Upper lobe of right lung (tissue), 1 donor: ENCODE measurements around the gene ZBTB34. TPM values are rescaled to one million over a fixed set of nuclear protein-coding genes. Genes with fewer than 3 reads are reported as not detected.

ENCODE experiments used
- ATAC-seq: fragments of 200-7000 bp; cut with Tn5 transposase; one replicate; pipeline ENCODE4 v1.9.1; 2020; ENCODE audit warnings: mild to moderate bottlenecking, moderate library complexity
- DNase-seq: peaks from one replicate; pipeline ENCODE4 v3.0.0-alpha.2; 2020
- H3K27ac ChIP-seq: fragments of 200-600 bp; one replicate; pipeline ENCODE4 v1.8.0; 2022
- H3K27me3 ChIP-seq: fragments of 200-600 bp; one replicate; pipeline ENCODE4 v1.8.0; 2022; ENCODE audit warnings: mild to moderate bottlenecking
- H3K36me3 ChIP-seq: fragments of 200-600 bp; one replicate; pipeline ENCODE4 v1.8.0; 2022
- H3K4me1 ChIP-seq: fragments of 200-600 bp; one replicate; pipeline ENCODE4 v1.8.0; 2022
- H3K4me3 ChIP-seq: fragments of 200-600 bp; one replicate; pipeline ENCODE4 v1.8.0; 2022; ENCODE audit warnings: mild to moderate bottlenecking
- H3K9me3 ChIP-seq: fragments of 200-600 bp; one replicate; pipeline ENCODE4 v1.8.0; 2022
- intact Hi-C: fragments of 100-400 bp; cut with DNase I; formaldehyde crosslinking; loops from one replicate; pipeline ENCODE4 v1.11.0; 2022
- total RNA-seq: library from RNA; stranded (reverse); fragmentation: NEBNext Ultra II Directional; extraction: Animal tissue kit (Norgen Biotek cat#: 25700); gene quantifications from one replicate; pipeline ENCODE4 v1.2.1, GENCODE V29; 2021
- TF ChIP-seq, protein P1 (sequence below): fragments of 200-600 bp; IDR thresholded peaks from one replicate; pipeline ENCODE4 v1.8.0; 2022; ENCODE audit warnings: antibody characterized with exemption
- donor health status: DM: no; HTN: yes; CAD: no; lungs with severe emphysema.

Gene ZBTB34
- total RNA-seq, 1 donor from 2014 or later, result 15.1 TPM

DNA sequence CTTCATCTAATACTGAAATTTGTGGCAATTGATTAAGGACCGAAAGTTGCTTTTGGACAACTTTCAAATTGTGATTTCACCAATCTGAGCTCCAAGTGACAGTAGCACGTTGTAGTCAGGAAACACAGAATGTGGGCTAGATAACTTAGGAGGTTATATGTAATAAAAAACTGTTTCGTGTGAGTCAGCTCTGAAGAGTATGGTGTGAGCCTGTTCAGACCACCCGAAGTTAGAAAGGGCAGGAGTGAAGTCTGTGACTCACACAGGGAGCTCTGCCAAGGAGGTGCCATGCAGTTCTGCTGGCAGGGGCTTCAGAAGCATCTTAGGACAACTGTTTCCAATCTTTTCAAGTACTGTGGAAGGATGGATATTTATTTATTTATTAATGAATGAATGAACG lies 16.4 kb upstream of the ZBTB34 start:
- Histone ChIP-seq H3K9me3 (no peaks in the 10 kb centered on the region), H3K36me3 (peaks cover under 1% of the 10 kb centered on the region), H3K27me3 (no peaks in the 10 kb centered on the region), H3K27ac (no peak overlapping the region), H3K4me3 (no peak overlapping the region), H3K4me1 (no peaks in the 10 kb centered on the region)
- DNase-seq, result no peak
- TF ChIP-seq, protein P1, sequence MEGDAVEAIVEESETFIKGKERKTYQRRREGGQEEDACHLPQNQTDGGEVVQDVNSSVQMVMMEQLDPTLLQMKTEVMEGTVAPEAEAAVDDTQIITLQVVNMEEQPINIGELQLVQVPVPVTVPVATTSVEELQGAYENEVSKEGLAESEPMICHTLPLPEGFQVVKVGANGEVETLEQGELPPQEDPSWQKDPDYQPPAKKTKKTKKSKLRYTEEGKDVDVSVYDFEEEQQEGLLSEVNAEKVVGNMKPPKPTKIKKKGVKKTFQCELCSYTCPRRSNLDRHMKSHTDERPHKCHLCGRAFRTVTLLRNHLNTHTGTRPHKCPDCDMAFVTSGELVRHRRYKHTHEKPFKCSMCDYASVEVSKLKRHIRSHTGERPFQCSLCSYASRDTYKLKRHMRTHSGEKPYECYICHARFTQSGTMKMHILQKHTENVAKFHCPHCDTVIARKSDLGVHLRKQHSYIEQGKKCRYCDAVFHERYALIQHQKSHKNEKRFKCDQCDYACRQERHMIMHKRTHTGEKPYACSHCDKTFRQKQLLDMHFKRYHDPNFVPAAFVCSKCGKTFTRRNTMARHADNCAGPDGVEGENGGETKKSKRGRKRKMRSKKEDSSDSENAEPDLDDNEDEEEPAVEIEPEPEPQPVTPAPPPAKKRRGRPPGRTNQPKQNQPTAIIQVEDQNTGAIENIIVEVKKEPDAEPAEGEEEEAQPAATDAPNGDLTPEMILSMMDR, result no peak
- intact Hi-C loops, result no loop called here
- ATAC-seq, result no peak

DNA sequence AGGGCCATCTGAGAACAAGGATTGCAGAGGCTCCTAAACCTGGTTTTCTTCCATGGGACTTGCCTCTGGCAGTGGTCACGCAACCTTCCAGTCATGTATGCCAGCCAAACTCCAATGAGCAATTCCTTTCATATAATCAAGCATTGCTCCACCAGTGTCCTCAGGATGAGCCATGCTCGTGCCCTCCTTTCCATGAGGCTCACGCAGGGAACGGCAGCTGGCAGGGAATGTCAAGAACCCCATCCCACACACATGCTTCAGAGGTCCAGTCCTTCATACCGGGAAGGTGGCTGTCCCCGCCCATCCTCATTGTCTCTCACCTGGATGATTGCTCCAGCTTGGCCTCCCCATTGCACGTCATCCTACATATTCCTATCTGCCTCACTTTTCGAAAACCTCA lies 13.4 kb upstream of the ZBTB34 start:
- no peaks in the 10 kb centered on the region for H3K9me3 ChIP-seq
- no peak for ATAC-seq

DNA sequence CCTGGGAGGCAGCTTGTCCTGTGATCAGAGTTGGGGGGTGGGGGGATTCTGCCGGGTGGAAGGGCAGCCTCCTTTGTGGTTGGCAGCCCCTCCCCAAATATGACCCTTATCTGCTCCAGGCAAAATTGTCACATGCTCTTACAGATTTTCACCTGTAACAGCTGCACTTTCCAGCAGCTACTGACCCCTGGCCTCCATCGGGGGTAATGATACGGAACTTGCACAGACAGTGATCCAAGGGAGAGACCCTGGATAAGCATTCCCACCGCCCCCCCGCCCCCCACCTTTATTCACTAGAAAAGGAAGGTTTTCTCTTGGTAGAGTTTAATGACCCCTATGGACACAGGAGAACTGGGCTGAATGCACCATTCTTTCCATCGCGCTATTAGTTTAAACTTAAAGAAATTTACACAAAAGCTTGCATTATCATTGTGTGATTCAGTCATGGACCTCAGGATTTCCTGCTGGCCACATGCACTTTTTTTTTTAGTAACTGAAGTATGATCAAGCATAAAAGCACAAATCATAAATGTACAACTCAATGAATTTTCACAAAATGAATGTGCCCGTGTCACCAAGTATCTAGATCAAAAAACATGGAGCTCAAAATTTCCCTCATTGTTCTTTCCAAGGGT lies 10.7 kb upstream of the ZBTB34 start:
- H3K4me1 ChIP-seq, result no peaks in the 10 kb centered on the region
- no peak overlapping the region for H3K4me3 ChIP-seq
- H3K27me3 ChIP-seq, result peaks cover 5% of the 10 kb centered on the region
- intact Hi-C loops, result no loop called here
- no peak overlapping the region for H3K27ac ChIP-seq
- no peaks in the 10 kb centered on the region for H3K9me3 ChIP-seq
- ATAC-seq (no peak), DNase-seq (no peak)
- TF ChIP-seq, protein P1, result no peak
- no peaks in the 10 kb centered on the region for H3K36me3 ChIP-seq

More for the DNA sequence above, 13.4 kb upstream of the ZBTB34 start:
- no peak overlapping the region for H3K27ac ChIP-seq
- TF ChIP-seq, protein P1, result no peak
- H3K4me1 ChIP-seq, result no peaks in the 10 kb centered on the region
- H3K27me3 ChIP-seq, result peaks cover 5% of the 10 kb centered on the region
- no peak for DNase-seq
- no peak overlapping the region for H3K4me3 ChIP-seq
- no peaks in the 10 kb centered on the region for H3K36me3 ChIP-seq
- intact Hi-C loops, result no loop called here

DNA sequence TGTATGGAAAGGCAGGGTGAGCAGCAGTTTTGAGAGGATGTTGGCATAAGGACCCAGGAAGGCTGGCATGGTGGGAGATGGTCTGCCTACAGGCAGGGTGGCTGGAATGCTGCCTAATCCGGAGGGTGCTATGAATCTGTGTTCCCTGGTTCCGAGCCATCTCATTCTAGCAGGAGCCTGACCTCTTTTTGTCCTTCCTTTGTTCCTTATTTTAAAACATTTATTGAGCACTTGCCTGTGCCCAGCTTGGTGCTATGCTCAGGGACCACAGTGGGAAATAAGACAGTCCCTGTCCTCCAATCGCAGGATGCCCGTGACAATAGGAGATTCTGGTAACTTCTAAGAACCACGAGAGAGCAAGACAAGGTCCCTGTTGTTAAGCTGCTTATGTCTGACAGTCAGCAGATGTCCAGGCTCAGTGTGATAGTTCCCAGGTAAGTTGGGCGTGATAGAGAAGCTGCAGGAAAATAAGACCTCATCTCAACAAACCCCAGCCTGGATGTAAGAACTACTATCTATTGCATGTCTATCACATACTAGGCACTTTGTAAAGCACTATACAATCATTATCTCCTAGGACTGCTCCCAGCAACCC lies 9.1 kb upstream of the ZBTB34 start:
- no peak for ATAC-seq
- no peaks in the 10 kb centered on the region for H3K4me1 ChIP-seq
- H3K27me3 ChIP-seq, result peaks cover 5% of the 10 kb centered on the region
- TF ChIP-seq, protein P1, result no peak
- no peak overlapping the region for H3K27ac ChIP-seq
- no peak for DNase-seq
- no peaks in the 10 kb centered on the region for H3K36me3 ChIP-seq
- no peaks in the 10 kb centered on the region for H3K9me3 ChIP-seq
- H3K4me3 ChIP-seq, result no peak overlapping the region
- intact Hi-C loops, result no loop called here

DNA sequence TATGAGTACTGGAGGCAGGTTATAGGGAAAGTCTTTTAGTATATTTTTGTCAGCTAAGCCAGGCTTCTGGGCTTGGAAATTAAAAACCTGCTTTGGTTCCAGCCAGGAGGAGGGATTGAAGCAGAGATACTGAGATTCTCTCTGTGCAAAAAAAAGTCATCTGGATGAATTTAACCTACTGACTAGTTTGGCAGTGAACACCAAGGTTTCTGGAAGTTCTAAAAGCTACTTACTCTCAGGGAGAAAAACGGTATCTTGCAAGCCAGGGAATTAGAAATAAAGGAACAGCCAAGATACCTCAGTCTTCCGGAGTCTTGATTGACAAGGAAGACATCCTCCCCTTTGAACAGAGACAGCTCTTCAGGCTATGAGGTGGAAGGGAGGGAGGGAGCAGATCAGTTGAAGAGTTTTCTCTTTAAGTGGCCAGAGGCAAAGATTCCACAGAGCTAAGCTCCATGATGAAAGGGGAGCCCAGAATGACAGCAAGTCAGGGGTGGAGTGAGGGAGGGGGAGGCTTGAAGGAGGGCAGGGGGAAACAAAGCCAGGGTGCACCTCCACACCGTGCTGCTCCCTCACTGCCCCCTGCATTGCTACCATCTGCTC lies 8.3 kb upstream of the ZBTB34 start:
- ATAC-seq (no peak), DNase-seq (no peak)
- H3K27me3 ChIP-seq, result peaks cover 5% of the 10 kb centered on the region
- TF ChIP-seq, protein P1, result no peak
- H3K36me3 ChIP-seq, result no peaks in the 10 kb centered on the region
- no peaks in the 10 kb centered on the region for H3K9me3 ChIP-seq
- intact Hi-C loops, result no loop called here
- H3K27ac ChIP-seq, result no peak overlapping the region
- H3K4me1 ChIP-seq, result no peaks in the 10 kb centered on the region
- H3K4me3 ChIP-seq, result no peak overlapping the region
